Fibroblast of skin of right biceps (primary cell): Measurements from ENCODE around the gene ANXA6.

Source experiments
- DNase-seq: peaks from one replicate; pipeline ENCODE4 v3.0.0-alpha.2; 2013

Gene ANXA6

GRCh38 chr5:151151793-151152192 is 5.8 kb downstream of the ANXA6 start:
- DNase-seq, result peak; percentile 41

GRCh38 chr5:151151263-151151660 is 6.3 kb downstream of the ANXA6 start:
- DNase-seq, result no peak

GRCh38 chr5:151150471-151151262 is 6.9 kb downstream of the ANXA6 start:
- DNase-seq, result peak; percentile 39

- no peak for DNase-seq
These were observed 9.0 kb downstream of the ANXA6 start for GRCh38 chr5:151148583-151148982.

- no peak for DNase-seq
These were observed 10.5 kb downstream of the ANXA6 start for GRCh38 chr5:151147033-151147432.

- no peak for DNase-seq
These were observed 11.5 kb downstream of the ANXA6 start for GRCh38 chr5:151146061-151146460.

GRCh38 chr5:151144922-151145321 is 12.7 kb downstream of the ANXA6 start:
- no peak for DNase-seq

- DNase-seq, result no peak
These were observed 13.3 kb downstream of the ANXA6 start for GRCh38 chr5:151144275-151144674.

GRCh38 chr5:151143645-151144044 is 13.9 kb downstream of the ANXA6 start:
- no peak for DNase-seq

GRCh38 chr5:151142933-151143332 is 14.6 kb downstream of the ANXA6 start:
- DNase-seq, result no peak

- peak; percentile 5 for DNase-seq
These were observed 16.0 kb downstream of the ANXA6 start for GRCh38 chr5:151141535-151141934.

GRCh38 chr5:151140686-151141459 is 16.7 kb downstream of the ANXA6 start:
- no peak for DNase-seq

- no peak for DNase-seq
These were observed 17.9 kb downstream of the ANXA6 start for GRCh38 chr5:151139646-151140045.

GRCh38 chr5:151139015-151139414 is 18.6 kb downstream of the ANXA6 start:
- no peak for DNase-seq

GRCh38 chr5:151138114-151138513 is 19.5 kb downstream of the ANXA6 start:
- DNase-seq, result no peak

- no peak for DNase-seq
These were observed 20.3 kb downstream of the ANXA6 start for GRCh38 chr5:151137067-151137825.

GRCh38 chr5:151134228-151134627 is 23.4 kb downstream of the ANXA6 start:
- no peak for DNase-seq

- no peak for DNase-seq
These were observed 24.6 kb downstream of the ANXA6 start for GRCh38 chr5:151132963-151133362.

GRCh38 chr5:151130922-151131891 is 26.4 kb downstream of the ANXA6 start:
- no peak for DNase-seq

- DNase-seq, result no peak
These were observed 27.2 kb downstream of the ANXA6 start for GRCh38 chr5:151130235-151130921.

- no peak for DNase-seq
These were observed 28.8 kb downstream of the ANXA6 start for GRCh38 chr5:151128817-151129216.

- no peak for DNase-seq
These were observed 29.7 kb downstream of the ANXA6 start for GRCh38 chr5:151127926-151128325.
